ENCODE data around the gene GPR17. TPM values are rescaled to one million over a fixed set of nuclear protein-coding genes. Genes with fewer than 3 reads are reported as not detected.
A peak's percentile ranks its signal among the peaks of the same experiment; 100 is the strongest.

The GPR17 gene
- total RNA-seq, 1 experiment from 2014 or later, result not detected

DNA sequence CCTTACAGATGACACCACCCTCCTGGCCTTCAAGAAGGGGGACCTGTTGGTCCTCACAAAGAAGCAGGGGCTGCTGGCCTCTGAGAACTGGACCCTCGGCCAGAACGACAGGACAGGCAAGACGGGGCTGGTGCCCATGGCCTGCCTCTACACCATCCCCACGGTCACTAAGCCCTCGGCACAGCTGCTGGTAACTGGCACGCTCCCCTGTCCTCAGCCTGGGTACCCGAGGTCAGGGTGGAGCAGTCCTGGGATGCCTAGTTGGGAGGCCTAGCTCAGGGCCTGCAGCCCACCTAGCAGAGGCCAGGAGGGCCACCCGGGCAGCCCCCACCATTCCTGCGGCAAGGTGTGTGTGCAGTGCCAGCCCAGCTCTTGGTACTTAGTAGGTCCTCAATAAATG is 16.3 kb upstream of the GPR17 start:
- DNase-seq (ENCODE audit: low spot score), result no peak

- DNase-seq (ENCODE audit: low spot score), result no peak
Observed at GRCh38 chr2:127630096-127630863, 15.7 kb upstream of the GPR17 start.

- DNase-seq (ENCODE audit: low spot score), result no peak
Observed at GRCh38 chr2:127630864-127631540, 15.0 kb upstream of the GPR17 start.

- no peak for DNase-seq (ENCODE audit: low spot score)
Observed at GRCh38 chr2:127631541-127631996, 14.4 kb upstream of the GPR17 start.

DNA sequence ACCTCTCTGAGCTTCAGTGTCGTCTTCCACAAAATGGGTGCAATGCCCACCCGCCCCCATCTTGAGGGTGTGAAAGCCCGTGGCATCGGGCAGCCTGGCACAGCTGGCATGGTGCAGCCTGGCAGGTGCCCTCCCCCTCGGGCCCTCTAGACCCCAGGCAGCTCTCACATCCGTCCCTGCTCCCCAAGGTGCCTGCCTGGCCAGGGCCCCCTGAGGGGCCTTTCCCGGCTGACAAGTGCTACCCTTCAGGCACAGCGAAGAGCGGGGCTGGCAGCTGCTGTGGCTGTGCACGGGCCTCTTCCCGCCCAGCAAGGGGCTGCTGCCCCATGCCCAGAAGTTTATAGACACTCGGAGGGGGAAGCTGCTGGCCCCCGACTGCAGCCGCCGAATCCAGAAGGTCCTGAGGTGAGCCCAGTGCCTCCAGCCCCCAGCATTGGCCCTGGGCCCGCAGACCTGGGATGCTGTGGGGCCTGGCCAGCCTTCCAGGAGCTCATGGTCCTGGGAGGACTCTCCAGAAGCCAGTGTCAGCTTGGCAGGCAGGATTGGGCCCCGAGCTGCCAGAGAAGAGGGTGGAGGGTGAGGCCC is 13.9 kb upstream of the GPR17 start:
- no peak for DNase-seq (ENCODE audit: low spot score)

- no peak for DNase-seq (ENCODE audit: low spot score)
Observed at GRCh38 chr2:127632592-127633489, 13.1 kb upstream of the GPR17 start.

- no peak for DNase-seq (ENCODE audit: low spot score)
Observed at GRCh38 chr2:127633556-127634065, 12.3 kb upstream of the GPR17 start.

- DNase-seq (ENCODE audit: low spot score), result no peak
Observed at GRCh38 chr2:127634066-127634617, 11.8 kb upstream of the GPR17 start.

DNA sequence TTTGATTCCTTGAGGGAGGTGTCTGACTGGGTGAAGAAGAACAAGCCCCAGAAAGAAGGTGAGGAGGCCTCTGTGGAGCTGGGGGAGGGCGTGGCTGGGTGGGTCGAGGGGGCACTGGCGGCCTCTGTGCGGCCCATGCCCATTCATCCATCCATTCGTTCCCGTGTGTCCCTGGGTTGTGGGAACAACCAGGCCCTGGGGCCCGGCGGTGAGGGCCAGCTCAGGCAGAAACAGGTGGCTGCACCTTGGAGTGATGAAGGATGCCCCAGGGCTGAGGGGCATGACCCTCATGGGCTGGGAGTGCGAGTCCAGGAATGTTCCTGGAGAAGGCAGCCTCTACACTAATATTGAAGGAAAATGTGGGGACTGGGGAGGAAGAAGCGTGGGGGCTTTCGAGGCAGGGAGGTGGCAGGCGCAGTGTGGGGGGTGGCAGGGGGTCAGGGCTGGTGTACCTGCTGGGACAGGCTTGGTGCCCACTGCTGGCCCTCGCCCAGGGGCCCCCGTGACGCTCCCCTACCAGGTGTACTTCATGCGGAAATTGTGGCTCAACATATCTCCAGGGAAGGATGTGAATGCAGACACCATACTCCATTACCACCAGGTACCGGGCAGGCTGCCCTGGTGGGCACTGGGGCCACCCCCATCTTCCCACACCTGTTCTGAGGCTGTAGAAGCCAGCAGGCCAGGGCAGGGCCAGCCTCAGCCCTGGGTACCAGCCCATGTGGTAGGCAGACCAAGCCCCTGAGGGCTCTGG is 11.2 kb upstream of the GPR17 start:
- DNase-seq (ENCODE audit: low spot score), result no peak

- DNase-seq (ENCODE audit: low spot score), result no peak
Observed at GRCh38 chr2:127635380-127636237, 10.3 kb upstream of the GPR17 start.

DNA sequence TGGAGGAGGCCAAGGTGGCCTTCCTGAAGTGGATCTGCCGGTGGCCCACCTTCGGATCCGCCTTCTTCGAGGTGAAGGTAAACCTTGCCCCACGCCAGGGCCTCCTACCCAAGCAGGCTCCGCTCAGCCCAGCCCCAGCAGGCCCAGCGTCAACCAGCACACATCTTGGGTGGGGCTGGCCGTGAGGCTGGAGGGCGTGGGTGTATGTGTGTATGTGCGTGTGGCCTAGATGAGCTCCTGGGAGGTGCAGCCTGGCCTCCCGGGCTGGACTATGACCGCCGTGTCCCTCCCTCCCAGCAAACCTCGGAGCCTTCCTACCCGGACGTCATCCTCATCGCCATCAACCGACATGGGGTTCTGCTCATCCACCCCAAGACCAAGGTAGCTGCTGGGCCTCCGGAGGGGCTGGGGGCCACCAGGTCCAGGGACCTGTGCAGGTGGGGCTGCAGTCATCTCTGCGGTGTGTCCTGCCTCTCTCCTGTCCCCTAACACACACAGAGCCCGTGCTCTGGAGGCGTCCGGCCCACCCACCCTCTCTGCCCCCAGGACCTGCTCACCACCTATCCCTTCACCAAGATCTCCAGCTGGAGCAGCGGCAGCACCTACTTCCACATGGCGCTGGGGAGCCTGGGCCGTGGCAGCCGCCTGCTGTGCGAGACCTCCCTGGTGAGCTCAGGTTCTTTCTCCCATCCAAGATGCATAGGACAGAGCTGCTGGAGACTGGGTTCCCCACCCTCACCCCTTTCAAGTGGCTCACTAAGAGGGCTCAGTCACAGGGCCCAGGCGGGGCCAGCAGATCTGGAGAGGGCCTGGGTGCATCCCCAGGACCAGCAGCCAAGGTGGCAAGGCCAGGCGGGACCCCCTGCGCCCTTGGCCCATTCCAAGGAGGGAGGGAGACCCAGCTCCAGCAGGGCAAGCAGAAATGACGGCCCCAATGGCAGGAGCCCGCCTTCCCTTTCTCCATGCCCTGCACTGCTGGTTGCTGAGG is 9.4 kb upstream of the GPR17 start:
- no peak for DNase-seq (ENCODE audit: low spot score)

DNA sequence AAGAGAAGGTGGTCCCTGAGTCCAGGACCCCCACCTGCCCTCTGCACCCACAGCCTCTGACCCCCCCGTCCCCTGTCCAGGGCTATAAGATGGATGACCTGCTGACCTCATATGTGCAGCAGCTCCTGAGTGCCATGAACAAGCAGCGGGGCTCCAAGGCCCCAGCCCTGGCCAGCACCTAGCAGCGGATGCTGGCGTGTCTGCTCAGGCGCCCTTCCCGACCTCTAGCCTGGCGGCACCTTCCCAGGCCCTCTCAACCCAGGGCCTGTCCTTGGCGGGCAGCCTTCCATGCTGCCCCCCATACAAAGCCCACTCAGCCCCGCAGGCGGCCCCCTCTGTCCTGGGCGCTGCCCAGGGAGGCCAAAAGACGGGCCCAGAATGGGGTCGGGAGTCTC is 8.7 kb upstream of the GPR17 start:
- no peak for DNase-seq (ENCODE audit: low spot score)

DNA sequence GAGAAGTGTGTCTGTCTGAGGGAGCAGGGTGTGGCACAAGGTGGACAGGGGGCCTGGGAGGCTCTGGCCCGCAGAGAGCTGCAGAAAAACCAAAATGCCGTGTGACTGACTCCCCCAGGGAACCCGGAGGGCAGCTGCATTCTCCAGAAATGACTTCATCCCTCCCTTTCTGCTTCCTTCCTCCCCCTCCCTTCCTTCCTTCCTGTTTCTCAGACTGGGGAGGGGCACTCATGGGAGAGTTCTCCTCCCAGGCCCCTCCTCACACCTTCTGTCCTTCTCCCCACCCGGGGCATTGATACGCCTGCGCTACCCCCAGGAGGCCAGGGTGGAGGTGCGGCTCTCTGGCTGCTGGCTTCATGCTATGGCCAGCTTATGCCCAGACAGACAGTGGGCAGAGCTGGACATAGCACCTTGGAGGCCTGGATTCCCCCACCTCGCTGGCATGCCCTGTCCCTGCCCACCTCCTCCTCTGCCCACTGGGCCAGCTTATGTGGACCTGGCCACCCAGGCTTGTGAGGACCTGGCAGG is 8.2 kb upstream of the GPR17 start:
- peak; percentile 87 for DNase-seq (ENCODE audit: low spot score)

- peak; percentile 39 for DNase-seq (ENCODE audit: low spot score)
Observed at GRCh38 chr2:127638361-127639110, 7.4 kb upstream of the GPR17 start.

DNA sequence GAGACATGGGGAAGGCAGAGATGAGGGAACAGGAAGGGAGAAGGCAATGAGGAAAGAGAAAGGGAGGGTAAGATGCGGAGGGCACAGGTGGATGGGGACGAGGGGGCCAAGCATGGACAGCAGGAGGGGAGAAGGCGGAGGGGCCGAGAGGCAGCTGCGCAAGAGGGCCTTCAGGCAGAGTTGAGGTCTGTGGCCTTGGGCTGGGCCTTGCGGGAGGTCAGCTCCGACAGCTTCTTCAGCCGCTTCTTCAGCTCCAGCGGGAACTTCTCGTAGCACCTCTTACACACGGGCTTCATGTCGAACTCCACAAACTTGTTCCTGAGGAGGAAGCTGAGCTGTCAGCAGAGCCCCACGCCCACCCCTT is 6.9 kb upstream of the GPR17 start:
- DNase-seq (ENCODE audit: low spot score), result no peak

DNA sequence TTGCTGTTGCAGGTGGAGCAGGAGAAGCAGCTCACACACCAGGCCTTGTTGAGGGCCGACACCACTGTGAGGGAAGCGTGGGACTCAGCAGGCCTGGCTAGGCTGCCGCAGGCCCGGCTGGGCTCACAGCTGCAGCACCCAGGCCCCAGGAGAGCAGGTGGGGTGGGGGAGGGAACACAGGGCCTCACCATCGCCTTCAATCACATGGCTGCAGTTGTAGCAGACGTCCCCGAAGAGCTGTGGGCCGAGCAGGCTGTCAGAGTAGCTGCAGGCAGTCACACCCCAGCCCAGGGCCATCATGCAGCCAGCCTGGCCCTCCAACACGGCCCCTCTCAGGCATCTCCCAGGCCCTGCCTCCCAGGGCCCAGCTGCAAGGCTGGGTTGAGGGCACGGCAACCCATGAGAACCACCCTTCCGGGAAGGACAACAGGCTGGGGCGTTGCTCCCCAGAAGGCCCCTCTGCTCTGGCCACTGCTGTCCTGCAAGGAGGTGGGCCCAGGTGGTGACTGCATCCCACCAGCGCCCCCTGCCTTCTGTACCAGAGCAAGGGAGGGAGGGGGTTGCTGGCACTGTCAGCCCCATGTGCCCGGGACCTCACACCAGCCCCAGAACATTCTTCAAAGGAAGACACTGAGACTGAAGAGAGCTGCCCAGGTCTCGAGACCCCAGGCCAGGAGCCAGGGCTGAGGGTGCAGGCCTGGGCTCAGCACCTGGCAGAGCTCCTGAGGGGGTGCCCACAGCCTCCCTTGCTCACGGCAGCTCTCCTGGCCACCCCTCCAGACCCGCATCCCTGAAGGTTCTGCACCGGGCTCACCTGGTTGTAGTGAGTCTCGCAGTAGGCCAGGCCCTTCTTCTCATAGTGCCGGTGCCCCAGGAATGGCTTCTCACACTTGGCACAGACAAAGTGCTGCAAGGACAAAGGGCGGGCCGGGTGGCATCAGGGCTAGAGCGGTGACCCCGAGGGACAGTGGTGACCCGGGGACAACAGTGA is 5.6 kb upstream of the GPR17 start:
- DNase-seq (ENCODE audit: low spot score), result no peak
